ENCODE data around the gene ZNF710.

GRCh38 chr15:90006217-90007075 lies 5.3 kb downstream of the ZNF710 start:
- TF ChIP-seq, protein P1, sequence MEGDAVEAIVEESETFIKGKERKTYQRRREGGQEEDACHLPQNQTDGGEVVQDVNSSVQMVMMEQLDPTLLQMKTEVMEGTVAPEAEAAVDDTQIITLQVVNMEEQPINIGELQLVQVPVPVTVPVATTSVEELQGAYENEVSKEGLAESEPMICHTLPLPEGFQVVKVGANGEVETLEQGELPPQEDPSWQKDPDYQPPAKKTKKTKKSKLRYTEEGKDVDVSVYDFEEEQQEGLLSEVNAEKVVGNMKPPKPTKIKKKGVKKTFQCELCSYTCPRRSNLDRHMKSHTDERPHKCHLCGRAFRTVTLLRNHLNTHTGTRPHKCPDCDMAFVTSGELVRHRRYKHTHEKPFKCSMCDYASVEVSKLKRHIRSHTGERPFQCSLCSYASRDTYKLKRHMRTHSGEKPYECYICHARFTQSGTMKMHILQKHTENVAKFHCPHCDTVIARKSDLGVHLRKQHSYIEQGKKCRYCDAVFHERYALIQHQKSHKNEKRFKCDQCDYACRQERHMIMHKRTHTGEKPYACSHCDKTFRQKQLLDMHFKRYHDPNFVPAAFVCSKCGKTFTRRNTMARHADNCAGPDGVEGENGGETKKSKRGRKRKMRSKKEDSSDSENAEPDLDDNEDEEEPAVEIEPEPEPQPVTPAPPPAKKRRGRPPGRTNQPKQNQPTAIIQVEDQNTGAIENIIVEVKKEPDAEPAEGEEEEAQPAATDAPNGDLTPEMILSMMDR (IDR thresholded peaks at IDR 0.05), result no peak
- no peak for TF ChIP-seq POLR2A (IDR thresholded peaks at IDR 0.05)
